ENCODE data around the gene TEX54.
"Not testable (repeated sequence)": the region's sequence is repeated elsewhere in the genome, so short reads cannot be mapped to it uniquely, and the experiment has no call there.

Gene TEX54

GRCh38 chr11:62851807-62852522, 19.3 kb upstream of the TEX54 start:
- Histone ChIP-seq H3K4me3 (no peak overlapping the region; the same call in 1 of the 2 replicates), H3K27me3 (ENCODE audit: low read depth) (no peaks in the 10 kb centered on the region), H3K9me3 (no peaks in the 10 kb centered on the region), H3K4me1 (peaks cover 9% of the 10 kb centered on the region), H3K36me3 (replicated peaks) (peaks cover 41% of the 10 kb centered on the region)
- in situ Hi-C loops (cut with MboI; ENCODE audit: low sequenced_read_pairs) = no loop called here
- DNase-seq (ENCODE audit: low spot score in 2 of 2) = no peak

GRCh38 chr11:62850911-62851806, 18.5 kb upstream of the TEX54 start:
- Histone ChIP-seq H3K4me3 (no peak overlapping the region; the same call in 1 of the 2 replicates), H3K9me3 (no peaks in the 10 kb centered on the region), H3K36me3 (replicated peaks) (peaks cover 40% of the 10 kb centered on the region), H3K27me3 (ENCODE audit: low read depth) (no peaks in the 10 kb centered on the region), H3K4me1 (peaks cover 9% of the 10 kb centered on the region)
- DNase-seq (ENCODE audit: low spot score in 2 of 2) = peak; percentile 58 to 67
- in situ Hi-C loops (cut with MboI; ENCODE audit: low sequenced_read_pairs) = no loop called here

GRCh38 chr11:62847767-62848314, 15.2 kb upstream of the TEX54 start:
- no peak overlapping the region for H3K4me3 ChIP-seq
- H3K27me3 ChIP-seq (ENCODE audit: low read depth) = no peaks in the 10 kb centered on the region
- no peaks in the 10 kb centered on the region for H3K9me3 ChIP-seq
- peaks cover 2% of the 10 kb centered on the region for H3K4me1 ChIP-seq
- DNase-seq (ENCODE audit: low spot score in 2 of 2) = no peak
- in situ Hi-C loops (cut with MboI; ENCODE audit: low sequenced_read_pairs) = no loop called here
- peaks cover 12% of the 10 kb centered on the region for H3K36me3 ChIP-seq (replicated peaks)

- Histone ChIP-seq H3K4me1 (peaks cover 11% of the 10 kb centered on the region), H3K9me3 (no peaks in the 10 kb centered on the region), H3K27me3 (ENCODE audit: low read depth) (no peaks in the 10 kb centered on the region), H3K4me3 (no peak overlapping the region), H3K36me3 (replicated peaks) (no peaks in the 10 kb centered on the region)
- in situ Hi-C loops (cut with MboI; ENCODE audit: low sequenced_read_pairs) = no loop called here
- DNase-seq (ENCODE audit: low spot score in 2 of 2) = no peak
Measured at GRCh38 chr11:62846177-62846576, 13.5 kb upstream of the TEX54 start.

- Histone ChIP-seq H3K9me3 (no peaks in the 10 kb centered on the region), H3K4me1 (peaks cover 15% of the 10 kb centered on the region), H3K4me3 (no peak overlapping the region), H3K27me3 (ENCODE audit: low read depth) (no peaks in the 10 kb centered on the region), H3K36me3 (replicated peaks) (0 out of 2 replicates have a peak, but pooled peaks cover 2% of the 10 kb centered on the region)
- in situ Hi-C loops (cut with MboI; ENCODE audit: low sequenced_read_pairs) = no loop called here
- no peak for DNase-seq (ENCODE audit: low spot score in 2 of 2)
Measured at GRCh38 chr11:62844154-62844553, 11.5 kb upstream of the TEX54 start.

- H3K36me3 ChIP-seq (replicated peaks) = 0 out of 2 replicates have a peak, but pooled peaks cover 4% of the 10 kb centered on the region
- H3K4me1 ChIP-seq = peaks cover 15% of the 10 kb centered on the region
- in situ Hi-C loops (cut with MboI; ENCODE audit: low sequenced_read_pairs) = no loop called here
- H3K27me3 ChIP-seq (ENCODE audit: low read depth) = no peaks in the 10 kb centered on the region
- no peaks in the 10 kb centered on the region for H3K9me3 ChIP-seq
- no peak overlapping the region for H3K4me3 ChIP-seq
- no peak for DNase-seq (ENCODE audit: low spot score in 2 of 2)
Measured at GRCh38 chr11:62843466-62843865, 10.8 kb upstream of the TEX54 start.

- H3K27me3 ChIP-seq (ENCODE audit: low read depth); H3K9me3 ChIP-seq; in situ Hi-C loops (cut with MboI; ENCODE audit: low sequenced_read_pairs); H3K4me3 ChIP-seq; DNase-seq (ENCODE audit: low spot score in 2 of 2); H3K36me3 ChIP-seq (replicated peaks): not testable (repeated sequence)
- peaks cover 18% of the 10 kb centered on the region for H3K4me1 ChIP-seq
Measured at GRCh38 chr11:62842891-62843290, 10.2 kb upstream of the TEX54 start.

GRCh38 chr11:62842171-62842741, 9.6 kb upstream of the TEX54 start:
- in situ Hi-C loops (cut with MboI; ENCODE audit: low sequenced_read_pairs) = no loop called here
- Histone ChIP-seq H3K9me3 (no peaks in the 10 kb centered on the region), H3K4me3 (peak overlapping the region; percentile 16), H3K27me3 (ENCODE audit: low read depth) (no peaks in the 10 kb centered on the region), H3K36me3 (replicated peaks) (peaks cover 10% of the 10 kb centered on the region), H3K4me1 (peaks cover 18% of the 10 kb centered on the region)
- DNase-seq (ENCODE audit: low spot score in 2 of 2) = peak in 1 of 2 experiments; percentile 63

GRCh38 chr11:62841361-62842170, 8.9 kb upstream of the TEX54 start:
- in situ Hi-C loops (cut with MboI; ENCODE audit: low sequenced_read_pairs) = no loop called here
- H3K9me3 ChIP-seq = no peaks in the 10 kb centered on the region
- peak; percentile 96 to 100 for DNase-seq (ENCODE audit: low spot score in 2 of 2)
- peak overlapping the region; percentile 16 for H3K4me3 ChIP-seq
- no peaks in the 10 kb centered on the region for H3K27me3 ChIP-seq (ENCODE audit: low read depth)
- H3K4me1 ChIP-seq = peaks cover 18% of the 10 kb centered on the region
- H3K36me3 ChIP-seq (replicated peaks) = peaks cover 16% of the 10 kb centered on the region

GRCh38 chr11:62840721-62841360, 8.2 kb upstream of the TEX54 start:
- H3K27me3 ChIP-seq (ENCODE audit: low read depth); H3K9me3 ChIP-seq; in situ Hi-C loops (cut with MboI; ENCODE audit: low sequenced_read_pairs): not testable (repeated sequence)
- peaks cover 23% of the 10 kb centered on the region for H3K36me3 ChIP-seq (replicated peaks)
- peak; percentile 82 to 92 for DNase-seq (ENCODE audit: low spot score in 2 of 2)
- H3K4me1 ChIP-seq = peaks cover 18% of the 10 kb centered on the region
- H3K4me3 ChIP-seq = peak overlapping the region; percentile 98

- Histone ChIP-seq H3K4me1 (peaks cover 18% of the 10 kb centered on the region), H3K36me3 (replicated peaks) (peaks cover 39% of the 10 kb centered on the region), H3K9me3 (no peaks in the 10 kb centered on the region), H3K4me3 (peak within 1 kb of the TSS; percentile 98), H3K27me3 (ENCODE audit: low read depth) (no peaks in the 10 kb centered on the region)
- in situ Hi-C loops (cut with MboI; ENCODE audit: low sequenced_read_pairs) = no loop called here
- peak; percentile 87 to 90 for DNase-seq (ENCODE audit: low spot score in 2 of 2)
Measured at GRCh38 chr11:62839050-62839945, 6.7 kb upstream of the TEX54 start, which contains the start of gene WDR74. Gene WDR74, minus strand, starts transcription at chr11:62839590. Its CDS starts 20 bp downstream, at chr11:62839570.

- in situ Hi-C loops (cut with MboI; ENCODE audit: low sequenced_read_pairs) = no loop called here
- Histone ChIP-seq H3K9me3 (no peaks in the 10 kb centered on the region), H3K4me1 (peaks cover 11% of the 10 kb centered on the region), H3K4me3 (no peak overlapping the region), H3K27me3 (ENCODE audit: low read depth) (no peaks in the 10 kb centered on the region), H3K36me3 (replicated peaks) (peaks cover 56% of the 10 kb centered on the region)
- DNase-seq (ENCODE audit: low spot score in 2 of 2) = no peak
Measured at GRCh38 chr11:62835336-62835735, 2.7 kb upstream of the TEX54 start.

Measured in HAP-1 (cell line).